EL (cell line): ENCODE results near the gene SF3B1.
"Not testable (repeated sequence)": the region's sequence is repeated elsewhere in the genome, so short reads cannot be mapped to it uniquely, and the experiment has no call there.

Experiments
- DNase-seq: peaks from one replicate; pipeline ENCODE4 v3.0.0-alpha.2; 2016

Gene SF3B1

GRCh38 chr2:197435598-197436420 lies 981 bp upstream of the SF3B1 start:
- no peak for DNase-seq

DNA sequence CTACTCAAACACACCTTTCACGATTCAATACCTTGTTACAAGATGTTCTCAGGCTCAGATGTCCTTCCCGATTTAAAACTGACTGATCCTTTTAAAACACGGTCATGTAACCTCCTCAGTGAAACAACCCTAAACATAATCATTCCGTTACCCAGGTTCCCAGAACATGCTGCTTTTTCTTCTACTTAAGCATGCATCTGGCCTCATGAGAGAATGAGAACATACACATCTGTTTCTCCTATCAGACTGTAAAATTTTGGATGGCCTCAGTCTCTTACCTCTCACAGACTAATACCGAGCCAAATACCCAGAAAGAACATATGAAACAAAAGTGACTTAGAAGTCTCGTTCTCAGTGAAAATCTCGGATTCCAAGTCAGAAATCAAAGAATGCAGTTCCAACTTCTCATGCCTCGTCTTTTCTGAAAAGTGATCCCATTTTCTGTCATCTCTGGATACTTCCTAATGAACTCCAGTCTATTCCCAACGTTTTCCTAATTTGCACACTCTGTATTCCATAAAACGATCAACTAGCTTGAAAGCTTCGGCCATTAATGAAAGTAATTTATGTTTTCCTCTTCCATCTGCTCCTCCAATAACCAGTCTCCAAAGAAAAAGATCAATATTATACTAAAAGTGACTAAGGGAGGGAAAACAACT lies 919 bp downstream of the SF3B1 start:
- no peak for DNase-seq

DNA sequence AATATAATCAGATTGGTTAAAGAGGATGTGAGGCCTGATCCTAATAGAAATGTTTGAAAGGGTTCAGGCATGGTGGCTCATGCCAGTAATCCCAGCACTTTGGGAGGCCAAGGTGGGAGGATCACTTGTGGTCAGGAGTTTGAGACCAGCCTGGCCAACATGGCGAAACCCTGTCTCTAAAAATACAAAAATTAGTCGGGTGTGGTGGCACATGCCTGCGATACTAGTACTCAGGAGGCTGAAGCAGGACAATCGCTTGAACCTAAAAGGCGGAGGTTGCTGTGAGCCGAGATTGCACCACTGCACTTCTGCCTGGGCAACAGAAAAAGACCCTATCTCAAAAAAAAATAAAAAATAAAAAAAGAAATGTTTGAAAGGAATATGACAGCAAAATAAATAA lies 2.3 kb downstream of the SF3B1 start:
- DNase-seq: not testable (repeated sequence)

- DNase-seq: no peak
These were observed 3.0 kb downstream of the SF3B1 start for GRCh38 chr2:197431858-197432257.

DNA sequence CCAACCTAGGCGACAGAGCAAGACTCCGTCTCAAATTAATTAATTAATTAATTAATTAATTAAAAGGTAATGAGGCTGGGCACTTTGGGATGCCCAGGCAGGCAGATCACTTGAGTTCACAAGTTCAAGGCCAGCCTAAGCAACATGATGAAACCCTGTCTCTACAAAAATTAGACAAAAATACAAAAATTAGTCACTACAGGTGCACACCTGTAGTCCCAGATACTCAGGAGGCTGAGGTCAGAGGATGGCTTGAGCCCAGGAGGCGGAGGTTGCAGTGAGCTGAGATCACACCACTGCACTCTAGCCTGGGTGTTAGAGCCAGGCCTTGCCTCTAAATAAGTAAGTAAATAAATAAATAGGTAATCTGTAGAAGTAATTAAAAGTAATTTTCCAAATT lies 6.8 kb downstream of the SF3B1 start:
- no peak for DNase-seq

GRCh38 chr2:197426723-197427603 lies 7.9 kb downstream of the SF3B1 start:
- DNase-seq: no peak

DNA sequence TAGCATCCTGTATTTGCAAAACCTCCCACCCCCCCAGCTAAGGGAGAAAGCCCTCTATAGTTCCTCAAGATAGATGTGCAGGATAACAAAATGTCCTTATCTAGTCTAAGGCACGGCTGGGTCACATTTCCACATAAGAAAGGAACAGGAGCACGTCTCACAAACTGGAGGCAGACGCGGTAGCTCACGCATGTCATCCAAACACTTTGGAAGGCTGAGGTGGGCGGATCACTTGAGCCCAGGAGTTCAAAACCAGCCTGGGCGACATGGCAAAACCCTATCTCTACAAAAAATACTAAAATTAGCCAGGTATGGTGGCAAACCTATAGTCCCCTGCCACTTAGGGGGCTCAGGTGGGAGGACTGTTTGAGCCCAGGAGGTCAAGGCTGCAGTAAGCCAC lies 9.3 kb downstream of the SF3B1 start:
- DNase-seq: no peak

- DNase-seq: no peak
These were observed 11.5 kb downstream of the SF3B1 start for GRCh38 chr2:197423307-197423706.

GRCh38 chr2:197419438-197419837 lies 15.4 kb downstream of the SF3B1 start:
- no peak for DNase-seq

GRCh38 chr2:197416268-197416667 lies 18.6 kb downstream of the SF3B1 start:
- no peak for DNase-seq

DNA sequence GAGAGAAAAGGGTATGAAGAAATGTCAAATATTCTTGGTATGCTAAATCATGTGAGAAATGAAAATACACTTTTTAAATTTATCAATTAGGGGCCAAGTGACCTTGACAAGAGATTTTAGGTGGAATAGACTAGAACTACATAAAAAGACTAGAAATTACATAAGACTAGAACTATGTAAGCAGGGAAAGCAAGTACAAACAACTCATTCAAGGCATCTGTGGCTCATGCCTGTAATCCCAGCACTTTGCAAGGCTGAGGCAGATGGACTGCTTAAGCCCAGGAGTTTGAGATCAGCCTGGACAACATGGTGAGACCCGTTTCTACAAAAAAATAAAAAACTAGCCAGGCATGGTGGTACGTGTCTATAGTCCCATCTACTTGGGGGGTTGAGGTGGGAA lies 20.3 kb downstream of the SF3B1 start:
- DNase-seq: no peak

GRCh38 chr2:197414039-197414438 lies 20.8 kb downstream of the SF3B1 start:
- no peak for DNase-seq

DNA sequence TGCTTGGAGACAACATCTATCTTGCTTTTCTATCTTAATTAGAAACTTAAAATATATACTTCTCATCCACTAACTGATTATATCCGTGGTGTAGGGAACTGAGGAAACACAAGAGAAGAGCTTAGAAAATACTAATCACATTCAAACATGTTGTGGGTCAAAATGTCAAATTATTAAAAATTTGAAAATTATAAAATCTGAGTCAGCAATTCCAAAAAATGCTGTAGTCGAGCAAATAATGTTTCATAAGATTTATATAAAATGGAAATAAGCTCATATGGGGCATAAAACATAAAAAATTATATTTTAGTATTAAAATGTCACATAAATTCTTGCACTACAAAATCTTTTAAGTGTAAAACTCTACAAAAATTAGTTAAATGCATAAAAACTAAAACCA lies 29.2 kb downstream of the SF3B1 start:
- no peak for DNase-seq

GRCh38 chr2:197399887-197400540 lies 34.8 kb downstream of the SF3B1 start:
- peak; percentile 30 for DNase-seq

GRCh38 chr2:197398913-197399312 lies 35.9 kb downstream of the SF3B1 start:
- DNase-seq: no peak

DNA sequence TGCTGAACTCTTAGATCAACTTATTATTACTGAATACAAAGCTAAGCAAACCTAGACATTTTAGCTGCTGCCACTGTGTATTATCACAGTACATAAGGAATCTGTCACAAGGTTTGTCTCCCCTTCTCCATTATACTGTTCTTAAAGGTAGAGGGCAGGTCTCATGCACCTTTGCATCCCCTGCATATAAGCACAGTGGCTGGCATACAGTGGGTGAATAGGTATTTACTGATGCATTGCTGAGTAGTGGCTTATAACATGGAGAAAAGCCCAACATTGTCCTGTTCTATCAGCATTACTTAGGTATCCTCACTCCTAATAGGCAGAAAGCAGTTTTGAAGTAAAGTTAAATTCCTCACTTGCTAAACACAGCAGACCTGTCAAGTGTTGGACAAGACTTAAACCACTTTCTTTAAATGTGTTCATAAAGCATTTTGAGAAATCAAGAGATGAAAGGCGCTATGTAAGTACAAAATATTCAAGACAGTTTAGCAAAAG lies 43.6 kb downstream of the SF3B1 start:
- no peak for DNase-seq

DNA sequence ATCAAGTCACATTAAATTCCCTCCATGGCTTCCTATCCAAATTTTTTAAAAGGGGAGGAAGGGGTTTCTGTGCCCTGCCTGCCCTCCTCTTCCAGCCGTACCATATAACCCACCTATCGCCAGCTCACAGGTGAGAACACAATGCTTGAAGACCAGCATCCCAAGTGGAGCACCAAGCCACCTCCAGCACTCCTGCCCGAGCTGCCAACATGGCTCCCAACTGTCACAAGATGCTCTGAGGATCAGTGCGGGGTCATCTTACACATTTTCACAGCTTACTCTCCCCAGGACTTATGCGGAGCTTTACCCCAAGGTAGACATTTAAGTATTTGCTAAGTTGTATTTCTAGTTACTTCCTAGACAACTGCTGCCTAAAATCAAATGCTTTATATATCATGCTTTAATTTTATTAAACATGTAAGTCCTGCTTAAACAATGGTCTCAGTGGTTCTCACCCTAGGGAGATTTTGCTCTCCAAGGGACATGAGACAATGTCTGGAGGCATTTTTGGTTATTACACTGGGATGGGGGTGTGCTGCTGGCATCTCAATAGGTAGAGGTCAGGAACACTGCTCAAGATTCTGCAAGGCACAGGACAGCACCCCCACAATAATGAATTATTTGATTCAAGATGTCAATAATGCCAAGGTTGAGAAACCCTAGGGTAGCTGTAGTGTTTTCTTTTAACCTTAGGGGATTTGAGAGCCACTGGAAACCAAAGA lies 45.8 kb downstream of the SF3B1 start:
- no peak for DNase-seq

DNA sequence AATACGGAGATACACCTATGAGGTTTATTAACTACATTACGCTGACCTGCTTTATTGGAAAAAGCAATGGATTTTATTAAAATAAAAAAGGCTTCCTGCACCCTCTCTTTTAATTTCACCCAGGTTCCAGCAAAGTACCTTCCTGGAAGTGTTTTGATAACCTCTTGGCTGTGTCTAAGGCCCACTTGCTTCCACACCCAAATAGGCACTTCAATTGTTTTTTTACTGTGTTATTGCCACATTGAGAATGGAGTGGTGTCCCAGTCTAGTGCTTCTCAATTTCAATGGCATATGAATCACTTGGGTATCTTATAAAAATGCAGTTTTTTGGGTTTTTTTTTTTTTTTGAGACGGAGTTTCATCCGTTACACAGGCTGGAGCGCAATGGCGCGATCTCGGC lies 47.6 kb downstream of the SF3B1 start:
- no peak for DNase-seq

- DNase-seq: no peak
These were observed 48.6 kb downstream of the SF3B1 start for GRCh38 chr2:197386242-197386641.

GRCh38 chr2:197383825-197384224 lies 51.0 kb downstream of the SF3B1 start:
- no peak for DNase-seq

DNA sequence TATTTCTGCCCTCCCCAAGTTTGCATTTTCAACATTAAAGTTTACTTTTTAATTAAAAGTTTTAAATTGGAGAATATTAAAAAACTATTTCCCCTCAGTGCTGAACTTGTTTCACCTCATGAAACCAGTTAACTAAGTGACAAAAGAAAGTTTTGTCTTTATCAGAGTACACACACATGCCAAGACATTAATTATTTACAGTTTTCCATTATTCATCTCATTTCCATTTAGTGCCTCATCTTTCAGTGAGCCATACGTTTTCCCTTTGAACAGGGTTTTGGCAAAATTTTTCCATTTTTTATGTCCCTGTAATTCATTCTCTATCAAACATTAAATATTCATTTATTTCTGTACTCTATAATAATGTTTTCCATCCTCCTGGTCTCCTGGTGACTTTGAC lies 53.2 kb downstream of the SF3B1 start:
- DNase-seq: no peak

- not testable (repeated sequence) for DNase-seq
These were observed 54.9 kb downstream of the SF3B1 start for GRCh38 chr2:197379918-197380309.
